HCT116 (cell line): ENCODE data around the gene SLC2A9.
"Not testable (repeated sequence)": the region's sequence is repeated elsewhere in the genome, so short reads cannot be mapped to it uniquely, and the experiment has no call there.

Experiments
- EGR1 ChIP-seq: IDR thresholded peaks from 2 replicates; pipeline ENCODE4 v1.6.1; 2012; ENCODE audit warnings: low read depth
- POLR2A ChIP-seq: IDR thresholded peaks from 2 replicates; pipeline ENCODE4 v1.7.0; 2011; ENCODE audit warnings: borderline replicate concordance; ENCODE audit not compliant: insufficient read depth, insufficient read length; ENCODE audit errors: extremely low read depth
- SIN3A ChIP-seq: IDR thresholded peaks from 2 replicates; pipeline ENCODE4 v1.6.1; 2012; ENCODE audit warnings: low read depth
- TF ChIP-seq, protein P1 (sequence below), 3 experiments: fragments of 200-600 bp in 1 of 3; sonication (generic) in 1 of 3; IDR thresholded peaks in 2 of 3; conservative IDR thresholded peaks in 1 of 3; 2 replicates each; pipeline ENCODE4 v1.5.1; 2012 to 2017; ENCODE audit warnings: low read depth in 2 of 3, low read length in 2 of 3, antibody characterized with exemption in 1 of 3, borderline replicate concordance in 1 of 3, control low read depth in 1 of 3, mild to moderate bottlenecking in 1 of 3, mixed read lengths in 1 of 3, mixed run types in 1 of 3, moderate library complexity in 1 of 3; ENCODE audit not compliant: insufficient read depth in 1 of 3

DNA sequence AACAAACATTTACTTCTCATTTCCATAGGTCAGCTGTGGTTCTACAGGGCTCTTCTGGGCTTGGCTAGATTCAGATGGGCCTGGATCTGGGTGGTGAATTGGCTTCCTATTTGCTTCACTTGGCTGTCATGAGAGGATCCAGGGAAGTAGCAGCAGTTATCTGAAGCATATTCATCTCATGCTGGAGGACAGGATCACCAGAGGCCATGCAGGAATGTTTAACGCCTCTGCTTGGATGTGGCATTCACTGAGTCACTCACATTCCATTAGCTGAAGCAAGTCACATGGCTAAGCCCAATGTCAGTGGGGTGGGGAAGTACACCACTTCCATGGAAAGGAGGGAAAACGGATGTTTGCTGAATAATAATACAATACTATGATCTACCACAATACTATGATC lies 224.7 kb downstream of the SLC2A9 start:
- TF ChIP-seq, protein P1, sequence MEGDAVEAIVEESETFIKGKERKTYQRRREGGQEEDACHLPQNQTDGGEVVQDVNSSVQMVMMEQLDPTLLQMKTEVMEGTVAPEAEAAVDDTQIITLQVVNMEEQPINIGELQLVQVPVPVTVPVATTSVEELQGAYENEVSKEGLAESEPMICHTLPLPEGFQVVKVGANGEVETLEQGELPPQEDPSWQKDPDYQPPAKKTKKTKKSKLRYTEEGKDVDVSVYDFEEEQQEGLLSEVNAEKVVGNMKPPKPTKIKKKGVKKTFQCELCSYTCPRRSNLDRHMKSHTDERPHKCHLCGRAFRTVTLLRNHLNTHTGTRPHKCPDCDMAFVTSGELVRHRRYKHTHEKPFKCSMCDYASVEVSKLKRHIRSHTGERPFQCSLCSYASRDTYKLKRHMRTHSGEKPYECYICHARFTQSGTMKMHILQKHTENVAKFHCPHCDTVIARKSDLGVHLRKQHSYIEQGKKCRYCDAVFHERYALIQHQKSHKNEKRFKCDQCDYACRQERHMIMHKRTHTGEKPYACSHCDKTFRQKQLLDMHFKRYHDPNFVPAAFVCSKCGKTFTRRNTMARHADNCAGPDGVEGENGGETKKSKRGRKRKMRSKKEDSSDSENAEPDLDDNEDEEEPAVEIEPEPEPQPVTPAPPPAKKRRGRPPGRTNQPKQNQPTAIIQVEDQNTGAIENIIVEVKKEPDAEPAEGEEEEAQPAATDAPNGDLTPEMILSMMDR (IDR thresholded peaks at IDR 0.05 in 2 of 3, conservative IDR thresholded peaks at IDR 0.05 in 1 of 3; ENCODE audit: borderline replicate concordance in 1 of 3, insufficient read depth in 1 of 3, low read depth in 2 of 3, low read length in 2 of 3), result not testable (repeated sequence)
- not testable (repeated sequence) for TF ChIP-seq EGR1, POLR2A, SIN3A
